GM21786 (cell line): ENCODE results near the gene AGAP3.

ENCODE experiments used
- ATAC-seq: cut with Tn5 transposase; IDR thresholded peaks from one replicate; pipeline ENCODE4 v1.9.1; 2021; ENCODE audit not compliant: unreplicated experiment

Gene AGAP3

GRCh38 chr7:151134743-151135524, 48.7 kb downstream of the AGAP3 start:
- ATAC-seq: no peak

- no peak for ATAC-seq
Observed at GRCh38 chr7:151135525-151135845, 49.2 kb downstream of the AGAP3 start.

- ATAC-seq: no peak
Observed at GRCh38 chr7:151135866-151136843, 49.9 kb downstream of the AGAP3 start.

- ATAC-seq: no peak
Observed at GRCh38 chr7:151137076-151137675, 50.9 kb downstream of the AGAP3 start.

GRCh38 chr7:151137791-151138152, 51.5 kb downstream of the AGAP3 start:
- ATAC-seq: no peak

- no peak for ATAC-seq
Observed at GRCh38 chr7:151138153-151138851, 52.0 kb downstream of the AGAP3 start.

- no peak for ATAC-seq
Observed at GRCh38 chr7:151139071-151139790, 53.0 kb downstream of the AGAP3 start.

- ATAC-seq: no peak
Observed at GRCh38 chr7:151139791-151140190, 53.5 kb downstream of the AGAP3 start.

- ATAC-seq: no peak
Observed at GRCh38 chr7:151140826-151141225, 54.6 kb downstream of the AGAP3 start.

- no peak for ATAC-seq
Observed at GRCh38 chr7:151141311-151141854, 55.1 kb downstream of the AGAP3 start.

GRCh38 chr7:151141855-151142685, 55.8 kb downstream of the AGAP3 start:
- no peak for ATAC-seq

- no peak for ATAC-seq
Observed at GRCh38 chr7:151142686-151143040, 56.4 kb downstream of the AGAP3 start.

- ATAC-seq: no peak
Observed at GRCh38 chr7:151143261-151144015, 57.2 kb downstream of the AGAP3 start.

GRCh38 chr7:151144387-151144786, 58.1 kb downstream of the AGAP3 start:
- no peak for ATAC-seq

GRCh38 chr7:151146761-151147160, 60.5 kb downstream of the AGAP3 start:
- no peak for ATAC-seq

- no peak for ATAC-seq
Observed at GRCh38 chr7:151148319-151149259, 62.3 kb downstream of the AGAP3 start.

GRCh38 chr7:151150388-151150787, 64.1 kb downstream of the AGAP3 start:
- no peak for ATAC-seq
